Measurements from ENCODE around the gene DYRK1B. TPM values are rescaled to one million over a fixed set of nuclear protein-coding genes. Genes with fewer than 3 reads are reported as not detected.
A peak's percentile ranks its signal among the peaks of the same experiment; 100 is the strongest.

The DYRK1B gene
- total RNA-seq, 1 experiment from 2014 or later, result 322 TPM

DNA sequence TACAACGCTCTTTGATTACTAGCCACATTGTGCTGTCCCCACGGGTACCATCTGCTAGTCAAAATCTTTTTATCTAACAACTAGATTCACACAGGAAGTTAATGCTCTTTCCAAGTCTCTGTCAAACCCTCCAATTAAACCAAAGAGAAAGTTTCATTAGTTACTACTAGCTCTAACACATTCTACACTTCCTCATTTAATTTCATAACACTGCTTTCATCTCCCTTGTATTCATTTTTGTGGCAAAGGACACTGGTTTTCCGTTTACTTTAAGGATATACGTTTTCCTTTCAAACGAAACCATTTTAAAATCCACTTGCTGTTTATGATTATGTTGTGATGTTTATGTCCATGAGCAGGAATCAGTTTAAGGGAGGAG lies 5.3 kb downstream of the DYRK1B start:
- 0 out of 2 replicates have a peak overlapping the region, but pooled peaks have one; percentile 0 for H3K27ac ChIP-seq (ENCODE audit: low read length)
- ChIA-PET CTCF (interaction anchor here (0.6 to 6.6 kb wide), 12 partner anchors 13 to 1194 kb away, joined by 3 to 72 read pairs (median 4); partner anchors contain the start of gene FBL), POLR2A (interaction anchor here (0.6 to 2.1 kb wide), 15 partner anchors 8 to 486 kb away, joined by 3 to 14 read pairs (median 7); partner anchors contain the start of genes FBL, RPS16 and SAMD4B)
- TF ChIP-seq REST (IDR thresholded peaks at IDR 0.05; ENCODE audit: insufficient read depth in 1 of 2, low read depth in 2 of 2, low read length in 1 of 2), result no peak
- no peak for TF ChIP-seq CTCF (IDR thresholded peaks at IDR 0.05)
- TF ChIP-seq TCF7L2 (IDR thresholded peaks at IDR 0.05; ENCODE audit: low read depth, low read length), result no peak
- no peak for TF ChIP-seq POLR2AphosphoS5 (IDR thresholded peaks at IDR 0.05; ENCODE audit: low read depth, low read length)
- no peak for TF ChIP-seq SIN3A (IDR thresholded peaks at IDR 0.05; ENCODE audit: borderline replicate concordance, insufficient read depth, low read depth, low read length)
- peaks cover 51% of the 10 kb centered on the region for H3K36me3 ChIP-seq (ENCODE audit: control insufficient read depth, insufficient read depth, low read length)
- peaks cover 34% of the 10 kb centered on the region for H3K4me1 ChIP-seq (ENCODE audit: control insufficient read depth, insufficient read depth, low read length)
- in situ Hi-C loops (cut with HindIII; ENCODE audit: low pct_unique_long_range_greater_than_20kb, low sequenced_read_pairs), result no loop called here
- DNase-seq (ENCODE audit: low read depth, low spot score) (no peak), ATAC-seq (no peak)
- H3K27me3 ChIP-seq (ENCODE audit: control insufficient read depth, insufficient read depth, low read length), result no peaks in the 10 kb centered on the region
- no peaks in the 10 kb centered on the region for H3K9me3 ChIP-seq (ENCODE audit: control insufficient read depth, insufficient read depth, low read depth, low read length)
- no peak overlapping the region for H3K4me3 ChIP-seq (ENCODE audit: low read depth in 2 of 2, low read length in 2 of 2)
- BruUV-seq (replicated peaks), result TSS peak; percentile 19
- intact Hi-C loops (cut with micrococcal nuclease; ENCODE audit: unreplicated experiment), result no loop called here

GRCh38 chr19:39828015-39828653 lies 5.8 kb downstream of the DYRK1B start:
- BruUV-seq (replicated peaks), result no TSS peak
- TF ChIP-seq TCF7L2 (IDR thresholded peaks at IDR 0.05; ENCODE audit: low read depth, low read length), result no peak
- no peak for TF ChIP-seq POLR2AphosphoS5 (IDR thresholded peaks at IDR 0.05; ENCODE audit: low read depth, low read length)
- no peak for TF ChIP-seq SIN3A (IDR thresholded peaks at IDR 0.05; ENCODE audit: borderline replicate concordance, insufficient read depth, low read depth, low read length)
- no peak for TF ChIP-seq CTCF (IDR thresholded peaks at IDR 0.05)
- no peak for TF ChIP-seq REST (IDR thresholded peaks at IDR 0.05; ENCODE audit: insufficient read depth in 1 of 2, low read depth in 2 of 2, low read length in 1 of 2)
- peaks cover 37% of the 10 kb centered on the region for H3K4me1 ChIP-seq (ENCODE audit: control insufficient read depth, insufficient read depth, low read length)
- H3K9me3 ChIP-seq (ENCODE audit: control insufficient read depth, insufficient read depth, low read depth, low read length), result no peaks in the 10 kb centered on the region
- H3K36me3 ChIP-seq (ENCODE audit: control insufficient read depth, insufficient read depth, low read length), result peaks cover 51% of the 10 kb centered on the region
- ChIA-PET CTCF (interaction anchor here (0.6 to 6.6 kb wide), 7 partner anchors 13 to 337 kb away, joined by 3 to 72 read pairs (median 6); partner anchors contain the start of gene FBL), POLR2A (interaction anchor here (0.5 to 2.1 kb wide), 14 partner anchors 16 to 486 kb away, joined by 3 to 14 read pairs (median 7); partner anchors contain the start of genes PSMC4, RPS16 and SAMD4B)
- in situ Hi-C loops (cut with HindIII; ENCODE audit: low pct_unique_long_range_greater_than_20kb, low sequenced_read_pairs), result no loop called here
- ATAC-seq (no peak), DNase-seq (ENCODE audit: low read depth, low spot score) (no peak)
- no peaks in the 10 kb centered on the region for H3K27me3 ChIP-seq (ENCODE audit: control insufficient read depth, insufficient read depth, low read length)
- H3K27ac ChIP-seq (ENCODE audit: low read length), result no peak overlapping the region
- H3K4me3 ChIP-seq (ENCODE audit: low read depth in 2 of 2, low read length in 2 of 2), result no peak overlapping the region
- intact Hi-C loops (cut with micrococcal nuclease; ENCODE audit: unreplicated experiment), result no loop called here

Measured in Panc1 (cell line).